Esophagus squamous epithelium (tissue), 4 donors: ENCODE data around the gene ADAM12.

Experiments
- CTCF ChIP-seq, 6 experiments: fragments of 450-650 bp in 4 of 6; fragments of 200-600 bp in 2 of 6; sonication (generic) in 2 of 6; IDR thresholded peaks; one replicate each; pipeline ENCODE4 v1.5.1; 2016 to 2019; ENCODE audit warnings: antibody characterized with exemption in 6 of 6, mild to moderate bottlenecking in 4 of 6, moderate library complexity in 4 of 6
- POLR2A ChIP-seq, 4 donors: fragments of 450-650 bp; IDR thresholded peaks; one replicate each; pipeline ENCODE4 v1.6.1; 2017; ENCODE audit warnings: antibody characterized with exemption in 4 of 4, mild to moderate bottlenecking in 4 of 4, moderate library complexity in 3 of 4

GRCh38 chr10:126425032-126425431 is 36.8 kb upstream of the ADAM12 start:
- TF ChIP-seq CTCF (IDR thresholded peaks at IDR 0.05) (no peak), POLR2A (IDR thresholded peaks at IDR 0.05) (no peak)
